H1 (cell line): ENCODE results near the gene RYR3. TPM values are rescaled to one million over a fixed set of nuclear protein-coding genes. Genes with fewer than 3 reads are reported as not detected.

Source experiments
- ASH2L ChIP-seq: fragments of 200-600, 300-600 bp; sonication (generic); IDR thresholded peaks from one replicate; pipeline ENCODE4 v1.7.1; 2017; ENCODE audit warnings: low read length
- polyA plus RNA-seq, 7 experiments: library from polyadenylated mRNA; depleted of rRNA in 3 of 7; stranded (reverse) in 5 of 7; unstranded in 2 of 7; fragments of >200 nt in 5 of 7; fragments of 200-250 nt in 2 of 7; gene quantifications; 1 replicate in 5 of 7; 2 replicates in 1 of 7; 4 replicates in 1 of 7; pipeline versions ENCODE4 v1.2.1 to v1.2.3, GENCODE V29; 2011 to 2013; ENCODE audit warnings: missing spikeins in 2 of 7, mixed read lengths in 2 of 7
- total RNA-seq: library from RNA; stranded (reverse); fragmentation: NEBNext Ultra II Directional; extraction: Animal tissue kit (Norgen Biotek cat#: 25700); gene quantifications from 2 replicates; pipeline ENCODE4 v1.2.1, GENCODE V29; 2021
- TF ChIP-seq, protein P1 (sequence below): IDR thresholded peaks from 2 replicates; pipeline ENCODE4 v1.6.1; 2012; ENCODE audit warnings: low read length, inconsistent platforms

The RYR3 gene
- total and polyA plus RNA-seq, 2 of the 8 experiments (the other 6 are each of a cell fraction or from before 2014, with no cell fraction given) = 0.33 to 3.4 TPM

DNA sequence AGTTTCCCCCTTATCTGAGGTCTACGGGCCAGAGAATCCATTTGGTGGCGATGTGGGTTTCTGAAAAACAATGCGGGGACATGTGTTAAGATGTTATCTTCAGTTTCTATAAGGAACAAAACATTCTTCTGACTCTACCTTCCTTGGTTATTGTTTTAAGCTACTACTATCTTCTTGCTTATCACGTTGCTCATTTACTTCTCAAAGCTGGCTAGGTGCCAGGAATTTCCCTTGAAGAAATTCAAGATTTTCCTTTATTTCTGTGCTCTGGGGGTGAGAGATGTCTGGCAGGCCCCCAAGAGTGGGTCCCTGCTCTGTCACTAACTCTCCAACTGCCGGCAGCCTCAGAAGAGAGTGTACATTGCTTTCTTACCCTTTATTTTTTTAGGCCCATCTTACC lies 119.8 kb downstream of the RYR3 start (continued):
- TF ChIP-seq, protein P1, sequence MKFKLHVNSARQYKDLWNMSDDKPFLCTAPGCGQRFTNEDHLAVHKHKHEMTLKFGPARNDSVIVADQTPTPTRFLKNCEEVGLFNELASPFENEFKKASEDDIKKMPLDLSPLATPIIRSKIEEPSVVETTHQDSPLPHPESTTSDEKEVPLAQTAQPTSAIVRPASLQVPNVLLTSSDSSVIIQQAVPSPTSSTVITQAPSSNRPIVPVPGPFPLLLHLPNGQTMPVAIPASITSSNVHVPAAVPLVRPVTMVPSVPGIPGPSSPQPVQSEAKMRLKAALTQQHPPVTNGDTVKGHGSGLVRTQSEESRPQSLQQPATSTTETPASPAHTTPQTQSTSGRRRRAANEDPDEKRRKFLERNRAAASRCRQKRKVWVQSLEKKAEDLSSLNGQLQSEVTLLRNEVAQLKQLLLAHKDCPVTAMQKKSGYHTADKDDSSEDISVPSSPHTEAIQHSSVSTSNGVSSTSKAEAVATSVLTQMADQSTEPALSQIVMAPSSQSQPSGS = no peak
- no peak for TF ChIP-seq ASH2L
